Epidermal melanocyte (primary cell): Measurements from ENCODE around the gene DHX57.
"Not testable (repeated sequence)": the region's sequence is repeated elsewhere in the genome, so short reads cannot be mapped to it uniquely, and the experiment has no call there.

Experiments
- DNase-seq: peaks from one replicate; pipeline ENCODE4 v3.0.0; 2011; ENCODE audit warnings: low spot score; ENCODE audit not compliant: insufficient read length

The DHX57 gene

DNA sequence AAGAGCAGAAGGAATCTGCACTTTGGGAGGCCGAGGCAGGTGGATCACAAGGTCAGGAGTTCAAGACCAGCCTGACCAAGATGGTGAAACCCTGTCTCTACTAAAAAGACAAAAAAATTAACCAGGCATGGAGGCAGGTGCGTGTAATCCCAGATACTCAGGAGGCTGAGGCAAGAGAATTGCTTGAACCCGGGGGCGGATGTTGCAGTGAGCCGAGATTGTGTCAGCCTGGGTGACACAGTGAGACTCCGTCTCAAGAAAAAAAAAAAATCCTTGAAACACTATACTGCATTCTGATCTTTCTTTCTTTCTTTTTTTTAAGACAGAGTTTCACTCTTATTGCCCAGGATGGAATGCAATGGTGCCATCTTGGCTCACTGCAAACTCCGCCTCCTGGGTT lies 80.7 kb downstream of the DHX57 start:
- not testable (repeated sequence) for DNase-seq

DNA sequence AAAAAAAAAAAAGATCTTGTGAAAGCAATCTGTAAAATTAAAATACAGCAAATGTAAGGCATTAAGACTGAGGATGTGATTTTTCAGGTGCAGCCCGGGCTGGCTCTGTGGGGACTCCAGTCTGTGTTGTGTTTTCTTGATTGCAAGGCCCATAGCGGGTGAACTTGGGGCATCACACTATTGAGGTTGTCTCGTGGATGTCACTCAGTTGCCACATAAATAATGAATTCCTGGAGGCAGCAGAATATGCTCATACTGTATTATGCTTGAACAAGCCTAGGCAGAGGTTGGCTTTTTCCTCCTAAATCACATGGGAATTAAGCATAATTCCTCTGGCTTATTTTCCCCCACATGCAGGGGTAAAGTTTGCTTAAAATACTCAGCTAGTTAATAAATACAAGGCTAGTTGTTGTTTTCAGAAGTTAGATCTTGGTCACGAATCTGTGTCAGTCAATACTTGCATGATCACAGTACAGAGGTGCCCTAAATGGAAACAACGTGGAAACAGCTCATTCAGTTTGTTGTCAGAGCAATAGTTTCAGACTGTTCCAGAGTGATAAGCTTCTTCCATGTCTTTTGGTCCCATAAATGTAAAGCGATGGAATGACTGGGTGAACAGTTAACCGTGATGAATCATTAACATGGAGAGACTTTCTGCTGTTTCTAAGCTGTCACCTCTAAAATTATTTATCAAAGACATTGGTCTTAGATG lies 81.3 kb downstream of the DHX57 start:
- no peak for DNase-seq

DNA sequence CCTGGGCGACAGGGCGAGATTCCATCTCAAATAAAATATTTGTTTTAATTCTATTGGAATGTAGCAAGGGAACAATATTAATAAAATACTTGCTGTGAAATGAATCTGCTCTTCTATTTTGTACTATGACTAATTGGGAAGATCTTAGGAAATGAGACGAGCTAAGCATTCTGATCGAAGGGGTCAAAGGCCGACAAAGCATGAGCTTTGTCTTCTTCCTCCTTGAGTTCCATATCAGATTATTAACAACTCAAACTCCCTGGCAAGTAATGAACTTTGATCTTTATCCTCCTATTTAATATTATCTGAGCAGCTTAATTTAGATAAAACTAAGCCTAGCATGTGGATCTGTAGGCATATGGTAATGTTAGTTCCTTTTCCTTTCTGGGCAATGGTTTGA lies 82.2 kb downstream of the DHX57 start:
- no peak for DNase-seq

DNA sequence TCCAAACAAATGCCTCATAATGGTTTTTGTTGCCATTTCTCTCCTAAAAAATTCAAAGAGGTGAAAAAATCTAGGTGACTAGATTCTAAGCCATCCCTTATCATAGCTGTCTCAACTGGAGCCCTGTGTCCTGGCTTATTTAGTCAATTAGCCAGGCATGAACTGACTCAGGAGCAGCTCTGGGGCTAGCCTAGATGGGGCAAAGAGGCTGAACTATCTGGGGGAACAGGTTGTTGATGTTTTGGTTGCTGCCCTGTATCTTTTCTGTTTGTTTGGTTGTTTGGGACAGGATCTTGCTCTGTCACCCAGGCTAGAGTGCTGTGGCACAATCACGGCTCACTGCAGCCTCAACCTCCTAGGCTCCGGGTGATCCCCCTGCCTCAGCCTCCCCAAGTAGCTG lies 83.0 kb downstream of the DHX57 start:
- no peak for DNase-seq

DNA sequence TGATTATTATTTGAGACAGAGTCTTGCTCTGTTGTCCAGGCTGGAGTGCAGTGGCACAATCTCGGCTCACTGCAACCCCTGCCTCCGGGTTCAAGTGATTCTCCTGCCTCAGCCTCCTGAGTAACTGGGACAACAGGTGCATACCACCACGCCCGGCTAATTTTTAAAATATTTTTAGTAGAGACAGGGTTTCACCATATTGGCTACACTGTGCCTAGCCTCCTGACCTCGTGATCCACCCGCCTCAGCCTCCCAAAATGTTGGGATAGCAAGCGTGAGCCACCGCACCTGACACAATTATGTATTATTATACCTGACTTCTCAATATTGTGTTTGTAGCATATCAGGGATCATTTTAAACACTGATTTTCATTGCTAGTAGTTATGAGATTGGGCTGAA lies 83.4 kb downstream of the DHX57 start:
- not testable (repeated sequence) for DNase-seq

DNA sequence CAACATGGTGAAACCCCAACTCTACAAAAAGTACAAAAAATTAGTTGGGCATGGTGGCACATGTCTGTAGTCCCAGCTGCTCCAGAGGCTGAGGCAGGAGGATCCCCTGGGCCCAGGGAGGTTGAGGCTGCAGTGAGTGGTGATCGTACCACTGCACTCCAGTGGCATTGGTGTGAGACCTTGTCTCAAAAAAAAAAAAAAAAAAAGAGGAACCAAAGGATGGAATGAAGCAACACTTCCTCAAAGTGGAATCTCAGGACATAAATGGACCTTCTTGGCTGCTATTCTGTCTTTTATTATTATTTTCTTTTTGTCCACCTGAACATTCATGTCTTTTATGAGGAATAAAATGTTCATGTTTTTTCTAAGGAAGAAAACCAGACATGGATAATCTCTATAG lies 84.0 kb downstream of the DHX57 start:
- DNase-seq, result no peak

DNA sequence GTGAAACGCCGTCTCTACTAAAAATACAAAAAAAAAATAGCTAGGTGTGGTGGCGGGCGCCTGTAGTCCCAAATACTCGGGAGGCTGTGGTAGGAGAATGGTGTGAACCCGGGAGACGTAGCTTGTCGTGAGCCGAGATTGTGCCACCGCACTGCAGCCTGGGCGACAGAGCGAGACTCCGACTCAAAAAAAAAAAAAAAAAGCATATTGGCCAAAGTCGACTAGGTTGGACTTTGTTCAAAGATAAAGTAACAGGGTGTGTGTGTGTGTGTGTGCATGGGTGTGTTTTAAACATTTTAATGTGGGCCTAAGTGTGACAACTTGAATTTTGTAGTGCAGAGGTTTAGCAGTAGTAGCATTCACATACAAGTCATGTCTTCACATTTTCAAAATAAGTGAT lies 86.0 kb downstream of the DHX57 start:
- no peak for DNase-seq

DNA sequence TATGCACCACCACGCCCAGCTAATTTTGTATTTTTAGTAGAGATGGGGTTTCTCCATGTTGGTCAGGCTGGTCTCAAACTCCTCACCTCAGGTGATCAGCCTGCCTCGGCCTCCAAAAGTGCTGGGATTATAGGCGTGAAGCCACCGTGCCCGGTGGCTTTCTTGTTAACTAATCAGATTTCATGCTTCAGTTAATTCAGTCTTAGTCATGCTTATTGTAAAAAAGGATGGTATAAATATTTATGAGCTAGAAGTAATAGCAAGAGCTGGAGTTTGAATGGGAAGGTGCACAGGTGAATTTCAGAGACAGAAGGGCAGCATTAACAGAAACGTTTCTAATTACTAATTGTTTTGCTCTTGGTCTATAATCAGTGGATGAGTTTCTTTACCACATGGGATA lies 87.4 kb downstream of the DHX57 start:
- no peak for DNase-seq

DNA sequence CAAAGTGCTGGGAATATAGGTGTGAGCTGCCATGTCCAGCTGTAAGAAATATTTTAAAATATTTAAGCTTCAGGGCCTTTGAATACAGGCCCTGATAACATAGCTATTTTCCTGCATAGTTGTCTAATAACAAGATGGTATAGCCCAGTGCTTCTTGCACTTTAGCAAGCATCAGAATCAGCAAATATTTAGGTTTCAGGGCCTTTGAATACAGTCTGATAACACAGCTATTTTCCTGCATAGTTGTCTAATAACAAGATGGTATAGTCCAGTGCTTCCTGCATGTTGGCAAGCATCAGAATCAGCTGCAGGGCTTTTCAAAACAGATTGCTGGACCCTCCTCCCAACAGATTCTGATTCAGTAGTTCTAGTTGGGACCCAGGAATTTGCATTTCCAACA lies 92.1 kb downstream of the DHX57 start:
- DNase-seq, result no peak

DNA sequence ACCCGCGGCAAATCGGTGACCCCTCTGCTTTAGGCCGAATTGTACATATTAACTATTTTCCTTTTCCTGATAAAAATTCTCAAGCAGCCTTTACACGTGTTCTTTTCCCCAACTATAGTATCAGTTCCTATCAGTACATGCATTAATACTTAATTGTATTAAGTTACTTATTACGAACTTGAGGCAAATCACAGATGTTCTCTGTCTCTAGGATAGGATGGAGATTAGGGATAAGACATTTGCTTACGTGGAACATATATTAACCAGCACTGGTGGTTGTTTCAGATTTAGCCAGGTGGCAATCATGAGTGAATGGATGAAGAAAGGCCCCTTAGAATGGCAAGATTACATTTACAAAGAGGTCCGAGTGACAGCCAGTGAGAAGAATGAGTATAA lies 97.0 kb downstream of the DHX57 start:
- DNase-seq, result no peak

DNA sequence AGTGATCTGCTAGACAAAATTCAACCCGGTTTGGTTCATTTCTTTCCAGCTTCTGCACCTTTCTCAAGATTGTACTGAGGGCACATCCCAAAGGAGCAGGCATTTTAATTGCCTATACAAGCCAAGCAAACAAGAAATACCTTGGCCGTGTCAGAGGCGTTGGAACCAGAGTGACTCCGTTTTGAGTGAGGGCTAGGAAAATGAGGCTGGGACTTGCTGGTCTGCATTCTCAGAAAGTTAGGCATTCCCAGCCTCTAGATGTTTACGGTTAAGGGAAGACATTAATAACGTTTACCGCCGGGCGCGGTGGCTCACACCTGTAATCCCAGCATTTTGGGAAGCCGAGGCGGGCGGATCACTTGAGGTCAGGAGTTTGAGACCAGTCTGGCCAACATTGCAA lies 99.2 kb downstream of the DHX57 start:
- no peak for DNase-seq

DNA sequence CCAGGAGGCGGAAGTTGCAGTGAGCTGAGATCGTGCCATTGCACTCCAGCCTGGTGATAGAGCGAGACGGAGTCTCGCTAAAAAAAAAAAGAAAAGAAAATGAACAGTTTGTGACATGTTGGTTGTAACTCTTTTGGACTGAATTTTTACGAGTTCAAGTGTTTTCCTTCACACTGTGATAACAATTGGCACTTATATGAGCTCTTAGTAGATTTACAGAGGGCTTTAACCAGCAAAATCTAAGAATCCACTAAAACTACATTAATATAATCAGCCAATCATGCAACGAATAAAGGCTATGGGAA lies 99.9 kb downstream of the DHX57 start:
- DNase-seq, result no peak

DNA sequence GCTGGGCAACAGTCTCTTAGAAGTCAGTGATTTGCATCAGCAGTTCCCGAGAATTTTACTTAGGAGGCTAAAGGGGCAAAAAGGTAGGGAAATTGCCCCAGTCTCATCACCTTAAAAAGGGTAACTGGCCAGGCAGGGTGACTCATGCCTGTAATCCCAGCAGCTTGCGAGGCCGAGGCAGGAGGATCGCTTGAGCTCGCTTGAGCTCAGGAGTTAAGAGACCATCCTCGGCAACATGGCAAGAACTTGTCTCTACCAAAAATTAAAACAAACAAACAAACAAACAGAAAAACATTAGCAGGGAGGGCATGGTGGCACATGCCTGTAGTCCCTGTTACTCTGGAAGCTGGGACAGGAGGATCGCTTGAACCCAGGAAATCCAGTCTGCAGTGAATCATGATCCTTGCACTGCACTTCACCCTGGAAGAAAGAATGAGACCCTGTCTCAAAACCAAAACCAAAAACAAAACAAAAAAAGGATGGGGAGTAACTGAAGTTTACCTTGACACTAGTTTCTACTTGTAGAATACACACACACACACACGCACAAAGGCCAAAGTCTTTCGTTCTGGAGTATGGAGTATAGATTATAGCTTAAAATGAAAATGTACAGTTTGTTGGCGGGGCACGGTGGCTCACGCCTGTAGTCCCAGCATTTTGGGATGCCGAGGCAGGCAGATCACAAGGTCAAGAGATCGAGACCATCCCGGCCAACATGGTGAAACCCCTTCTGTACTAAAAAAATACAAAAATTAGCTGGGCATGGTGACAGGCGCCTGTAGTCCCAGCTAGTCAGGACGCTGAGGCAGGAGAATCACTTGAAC lies 100.4 kb downstream of the DHX57 start:
- DNase-seq, result no peak

DNA sequence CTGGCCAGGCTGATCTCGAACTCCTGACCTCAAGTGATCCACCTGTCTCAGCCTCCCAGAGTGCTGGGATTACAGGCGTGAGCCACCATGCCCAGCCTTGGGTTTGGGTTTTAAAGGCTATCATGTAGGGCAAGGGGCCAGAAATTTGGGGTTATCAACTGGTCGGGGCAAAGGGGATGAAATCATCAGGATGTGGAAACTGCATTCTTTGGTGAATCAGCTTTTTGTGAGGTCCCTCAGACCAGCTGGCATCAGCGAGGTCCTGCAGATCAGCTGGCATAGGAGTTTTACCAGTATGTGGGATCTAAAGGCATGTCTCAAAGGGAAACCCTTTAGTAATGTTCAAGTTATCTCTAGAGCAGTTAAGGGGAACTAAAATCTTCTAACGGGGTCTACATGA lies 104.1 kb downstream of the DHX57 start:
- DNase-seq, result no peak

DNA sequence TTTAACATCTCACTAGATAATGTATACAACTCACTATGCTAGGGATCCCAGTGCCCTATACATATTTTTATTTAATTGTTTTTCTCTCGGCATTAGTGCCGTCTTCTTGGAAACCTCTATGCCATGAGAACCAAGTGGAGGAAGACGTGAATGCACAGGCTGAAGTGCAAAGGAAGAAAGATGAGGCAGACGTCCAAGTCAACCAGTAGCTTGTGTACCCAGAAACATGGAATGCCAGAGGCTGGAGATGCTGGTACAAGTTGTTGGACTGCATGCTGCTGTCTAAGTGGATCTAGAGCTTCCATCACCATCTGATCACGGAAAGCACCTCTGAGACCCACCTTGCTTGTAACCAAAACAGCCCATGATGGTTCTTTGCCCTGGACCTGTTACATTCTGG lies 110.2 kb downstream of the DHX57 start:
- DNase-seq, result no peak

DNA sequence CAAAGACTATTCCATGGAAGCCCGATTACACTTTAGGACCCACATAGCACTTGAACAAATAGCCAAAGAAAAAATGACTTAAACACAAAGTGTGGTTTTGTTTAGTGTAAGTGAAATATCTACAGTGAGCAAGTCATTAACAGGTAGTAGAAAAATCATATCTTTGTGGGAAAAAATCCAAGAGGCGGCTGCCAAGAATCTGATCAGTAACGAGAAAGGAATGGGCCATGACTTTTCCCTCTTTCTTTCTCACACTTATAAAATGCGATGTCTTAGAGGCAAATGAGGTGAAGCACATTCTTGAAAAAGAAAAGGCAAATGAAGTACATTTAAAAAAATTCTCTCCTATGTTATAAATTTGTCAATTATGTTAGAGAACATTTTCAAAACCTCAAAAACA lies 110.6 kb downstream of the DHX57 start:
- DNase-seq, result no peak

DNA sequence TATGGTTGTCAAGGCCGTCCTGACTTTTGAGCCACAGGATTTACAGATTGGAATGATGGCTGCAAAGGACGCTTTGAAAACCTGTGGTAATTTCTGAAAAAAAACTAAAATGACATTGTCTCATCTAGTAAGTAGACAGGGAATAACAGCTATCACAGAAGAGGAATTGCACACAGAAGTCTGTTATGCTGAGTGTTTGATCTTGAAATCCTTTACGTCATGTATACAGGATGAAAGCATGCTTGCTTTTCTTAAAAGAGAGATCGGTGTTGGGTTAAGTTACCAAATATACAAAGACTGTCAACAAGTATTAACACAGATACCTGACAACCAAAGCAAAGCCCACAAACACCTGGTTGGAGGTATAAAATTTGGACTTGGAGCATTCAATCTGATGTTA lies 112.0 kb downstream of the DHX57 start:
- no peak for DNase-seq

DNA sequence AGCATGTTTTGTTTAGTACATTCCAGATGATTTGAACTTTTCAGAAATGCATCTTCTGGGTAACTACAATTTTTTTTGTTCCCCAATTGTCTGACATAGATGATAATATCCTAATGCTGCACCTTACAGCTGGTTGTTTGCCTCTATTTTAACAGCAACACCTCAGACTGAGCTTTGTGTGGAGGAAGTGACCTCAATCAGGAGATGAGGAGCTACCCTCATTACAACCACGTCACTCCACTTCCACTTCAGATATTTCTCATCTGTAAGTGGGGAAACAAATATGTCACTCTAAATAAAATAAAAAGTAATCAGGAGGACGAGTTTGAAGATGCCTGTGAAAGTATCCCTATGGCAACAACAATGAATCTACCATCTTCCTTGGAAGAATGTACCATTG lies 112.5 kb downstream of the DHX57 start:
- DNase-seq, result no peak

DNA sequence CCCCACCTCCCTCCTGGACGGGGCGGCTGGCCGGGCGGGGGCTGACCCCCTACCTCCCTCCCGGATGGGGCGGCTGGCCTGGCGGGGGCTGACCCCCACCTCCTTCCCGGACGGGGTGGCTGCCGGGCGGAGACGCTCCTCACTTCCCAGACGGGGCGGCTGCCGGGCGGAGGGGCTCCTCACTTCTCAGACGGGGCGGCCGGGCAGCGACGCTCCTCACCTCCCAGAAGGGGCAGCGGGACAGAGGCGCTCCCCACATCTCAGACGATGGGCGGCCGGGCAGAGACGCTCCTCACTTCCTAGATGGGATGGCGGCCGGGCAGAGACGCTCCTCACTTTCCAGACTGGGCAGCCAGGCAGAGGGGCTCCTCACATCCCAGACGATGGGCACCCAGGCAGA lies 119.8 kb downstream of the DHX57 start:
- DNase-seq, result not testable (repeated sequence)

DNA sequence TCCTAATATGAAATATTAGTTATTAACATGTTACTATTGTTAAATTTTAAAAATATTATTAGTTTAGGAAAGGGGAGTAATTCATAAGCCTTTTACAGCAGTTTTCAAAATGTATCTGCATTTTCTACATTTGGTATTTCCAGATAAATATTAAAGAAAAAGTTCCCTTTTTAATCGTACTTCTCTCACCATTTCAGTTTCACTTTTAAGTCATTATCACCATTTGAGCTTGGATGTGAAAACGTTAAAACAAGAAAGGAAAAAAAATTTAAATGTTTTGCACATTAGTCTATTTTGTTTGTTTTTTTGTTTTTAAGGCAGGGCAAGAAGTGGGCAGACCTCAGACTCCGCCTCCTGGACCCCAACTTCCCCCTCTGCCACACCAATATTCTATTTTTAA lies 121.2 kb downstream of the DHX57 start:
- no peak for DNase-seq

DNA sequence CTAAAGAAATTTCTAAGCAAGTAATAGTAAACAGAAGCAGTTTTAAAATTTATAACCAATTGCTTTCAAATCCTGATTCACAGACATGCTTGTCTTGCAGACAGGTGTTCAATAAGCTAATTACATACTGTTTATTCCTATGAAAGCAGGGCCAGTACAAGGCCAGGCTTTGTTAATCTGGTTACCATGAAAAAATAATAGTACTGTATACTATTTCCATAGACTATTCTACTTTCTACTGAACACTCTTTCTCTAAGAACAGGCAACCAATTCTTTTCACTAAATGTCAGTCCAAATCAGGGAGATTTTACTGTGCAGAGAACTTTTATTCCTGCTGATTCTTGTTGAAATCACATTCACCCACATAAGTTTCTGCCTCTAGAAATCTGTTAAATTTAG lies 121.7 kb downstream of the DHX57 start:
- DNase-seq, result no peak

DNA sequence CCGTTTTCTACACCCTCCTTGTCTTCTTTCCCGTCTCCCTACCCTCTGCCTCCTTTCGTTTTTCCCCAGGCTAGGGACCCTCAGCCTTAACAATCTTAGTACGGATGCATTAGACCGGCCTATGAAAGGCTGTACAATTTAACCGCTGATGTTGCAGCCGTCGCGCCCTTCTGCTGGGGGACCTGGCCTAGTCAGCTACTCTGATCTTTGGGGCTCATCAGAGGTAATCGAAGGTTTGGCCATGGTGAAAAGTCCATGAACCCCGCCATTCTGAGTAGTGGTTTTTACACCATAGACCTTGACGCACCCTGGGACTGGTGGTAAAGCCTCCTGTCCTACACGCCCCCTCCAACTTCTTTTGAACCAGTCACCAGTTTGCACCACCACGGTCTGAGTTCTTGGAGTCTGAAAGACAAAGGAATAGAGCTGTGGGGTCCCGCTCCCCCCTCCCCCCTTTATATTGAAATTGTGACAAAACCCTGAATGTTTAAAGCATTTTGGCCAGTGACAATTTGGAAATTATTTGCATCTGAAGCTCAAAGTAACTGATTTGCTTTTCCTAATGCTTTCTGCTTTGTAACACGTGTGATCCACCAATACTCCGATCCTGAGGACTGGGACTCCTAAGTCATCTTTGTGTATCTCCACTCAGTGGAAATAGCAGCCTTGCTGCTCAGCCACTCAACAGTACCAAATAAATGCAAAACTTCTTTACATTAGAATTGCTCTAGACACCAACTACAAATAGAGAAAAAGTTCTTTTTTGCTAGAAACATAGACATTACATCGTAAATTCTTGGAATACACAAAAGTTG lies 123.9 kb downstream of the DHX57 start:
- no peak for DNase-seq
